ENCODE results near the gene SLC11A2. TPM values are rescaled to one million over a fixed set of nuclear protein-coding genes. Genes with fewer than 3 reads are reported as not detected.

SLC11A2 gene
- total RNA-seq, 1 experiment from 2014 or later: 33.9 TPM

DNA sequence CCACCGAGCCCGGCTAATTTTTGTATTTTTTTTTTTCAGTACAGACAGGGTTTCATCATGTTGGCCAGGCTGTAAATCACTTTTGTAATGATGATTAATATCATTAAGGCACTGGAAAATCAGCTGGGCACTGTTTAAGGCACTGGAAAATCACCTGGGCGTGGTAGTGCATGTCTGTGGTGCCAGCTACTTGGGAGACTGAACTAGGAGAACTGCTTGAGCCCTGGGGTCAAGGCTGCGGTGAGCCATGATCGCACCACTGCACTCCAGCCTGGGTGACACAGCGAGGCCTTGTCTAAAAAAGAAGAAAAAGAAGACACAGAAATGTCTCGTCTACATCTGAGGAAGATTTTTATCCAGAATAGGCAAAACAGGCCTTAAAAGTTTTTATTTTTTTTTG is 12.7 kb downstream of the SLC11A2 start:
- no peak overlapping the region for H3K27ac ChIP-seq (ENCODE audit: low read depth, low read length, poor library complexity, severe bottlenecking)
- no peaks in the 10 kb centered on the region for H3K9me3 ChIP-seq (ENCODE audit: low read depth, low read length, poor library complexity, severe bottlenecking)
- H3K36me3 ChIP-seq (ENCODE audit: insufficient read depth, low read length, poor library complexity, severe bottlenecking): no peaks in the 10 kb centered on the region
- no peak for DNase-seq (ENCODE audit: low spot score)
- POLR2A ChIA-PET (ENCODE audit: low non-redundant PET): no interaction called here
- no peak overlapping the region for H3K4me3 ChIP-seq (ENCODE audit: low read depth, low read length, poor library complexity, severe bottlenecking)
- no TSS peak for BruUV-seq (replicated peaks)
- intact Hi-C loops (cut with micrococcal nuclease; ENCODE audit: unreplicated experiment): no loop called here
- TF ChIP-seq EZH2 (IDR thresholded peaks at IDR 0.05; ENCODE audit: borderline replicate concordance, low read depth, low read length, poor library complexity, severe bottlenecking) (no peak), CTCF (conservative IDR thresholded peaks at IDR 0.05; ENCODE audit: low read depth, low read length) (no peak)
- no peaks in the 10 kb centered on the region for H3K27me3 ChIP-seq (replicated peaks; ENCODE audit: insufficient read depth, low read depth, low read length, poor library complexity)
- peaks cover 33% of the 10 kb centered on the region for H3K4me1 ChIP-seq (ENCODE audit: insufficient read depth, low read length, poor library complexity, severe bottlenecking)
- CTCF ChIA-PET: no interaction called here

- no peak overlapping the region for H3K4me3 ChIP-seq (ENCODE audit: low read depth, low read length, poor library complexity, severe bottlenecking)
- H3K4me1 ChIP-seq (ENCODE audit: insufficient read depth, low read length, poor library complexity, severe bottlenecking): peaks cover 34% of the 10 kb centered on the region
- H3K27me3 ChIP-seq (replicated peaks; ENCODE audit: insufficient read depth, low read depth, low read length, poor library complexity): no peaks in the 10 kb centered on the region
- no TSS peak for BruUV-seq (replicated peaks)
- TF ChIP-seq CTCF (conservative IDR thresholded peaks at IDR 0.05; ENCODE audit: low read depth, low read length): no peak
- TF ChIP-seq EZH2 (IDR thresholded peaks at IDR 0.05; ENCODE audit: borderline replicate concordance, low read depth, low read length, poor library complexity, severe bottlenecking): no peak
- intact Hi-C loops (cut with micrococcal nuclease; ENCODE audit: unreplicated experiment): no loop called here
- ChIA-PET CTCF (interaction anchor here (0.7 kb wide), 1 partner anchor 187 kb away, joined by 8 read pairs; no protein-coding TSS in a partner anchor), POLR2A (ENCODE audit: low non-redundant PET) (no interaction called here)
- DNase-seq (ENCODE audit: low spot score): no peak
- peaks cover 5% of the 10 kb centered on the region for H3K36me3 ChIP-seq (ENCODE audit: insufficient read depth, low read length, poor library complexity, severe bottlenecking)
- H3K9me3 ChIP-seq (ENCODE audit: low read depth, low read length, poor library complexity, severe bottlenecking): no peaks in the 10 kb centered on the region
- H3K27ac ChIP-seq (ENCODE audit: low read depth, low read length, poor library complexity, severe bottlenecking): no peak overlapping the region
Observed at GRCh38 chr12:51012570-51013236, 13.5 kb downstream of the SLC11A2 start.

- no TSS peak for BruUV-seq (replicated peaks)
- Histone ChIP-seq H3K27me3 (replicated peaks; ENCODE audit: insufficient read depth, low read depth, low read length, poor library complexity) (no peaks in the 10 kb centered on the region), H3K4me3 (ENCODE audit: low read depth, low read length, poor library complexity, severe bottlenecking) (no peak overlapping the region), H3K4me1 (ENCODE audit: insufficient read depth, low read length, poor library complexity, severe bottlenecking) (peaks cover 34% of the 10 kb centered on the region), H3K9me3 (ENCODE audit: low read depth, low read length, poor library complexity, severe bottlenecking) (no peaks in the 10 kb centered on the region), H3K27ac (ENCODE audit: low read depth, low read length, poor library complexity, severe bottlenecking) (no peak overlapping the region), H3K36me3 (ENCODE audit: insufficient read depth, low read length, poor library complexity, severe bottlenecking) (peaks cover 5% of the 10 kb centered on the region)
- ChIA-PET CTCF (interaction anchor here (0.7 kb wide), 1 partner anchor 187 kb away, joined by 8 read pairs; no protein-coding TSS in a partner anchor), POLR2A (ENCODE audit: low non-redundant PET) (no interaction called here)
- intact Hi-C loops (cut with micrococcal nuclease; ENCODE audit: unreplicated experiment): no loop called here
- DNase-seq (ENCODE audit: low spot score): peak; percentile 66
- TF ChIP-seq CTCF (conservative IDR thresholded peaks at IDR 0.05; ENCODE audit: low read depth, low read length): no peak
- no peak for TF ChIP-seq EZH2 (IDR thresholded peaks at IDR 0.05; ENCODE audit: borderline replicate concordance, low read depth, low read length, poor library complexity, severe bottlenecking)
Observed at GRCh38 chr12:51011955-51012354, 14.2 kb downstream of the SLC11A2 start.
